Activated naive CD4-positive, alpha-beta T cell treated with Interleukin-2 at 50 U/mL for 16 hours (primary cell): ENCODE data around the gene ANOS1.

Source experiments
- DNase-seq: peaks from one replicate; pipeline ENCODE4 v3.0.0-alpha.2; 2020

Gene ANOS1

GRCh38 chrX:8717354-8717753, 14.6 kb downstream of the ANOS1 start:
- no peak for DNase-seq

GRCh38 chrX:8714164-8714563, 17.8 kb downstream of the ANOS1 start:
- no peak for DNase-seq

DNA sequence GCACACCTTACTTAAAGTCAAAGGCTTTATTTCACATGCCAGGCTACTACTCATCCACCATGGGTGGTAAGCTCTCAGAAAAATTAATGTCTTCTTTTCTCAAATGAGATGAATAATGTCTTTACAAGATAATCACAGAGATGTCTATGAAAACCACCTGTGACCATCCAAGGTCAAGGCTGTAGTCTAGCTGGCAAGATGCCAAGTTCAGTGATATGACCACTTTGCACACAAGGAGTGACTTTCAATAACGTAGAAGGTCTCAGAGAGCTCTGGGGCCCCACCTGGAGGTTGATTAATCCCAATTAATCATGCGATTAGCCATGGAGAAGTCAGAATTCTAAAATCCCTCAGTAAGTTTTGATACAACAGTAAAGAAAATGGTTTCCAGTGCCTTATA, 20.5 kb downstream of the ANOS1 start:
- no peak for DNase-seq

GRCh38 chrX:8704184-8704583, 27.8 kb downstream of the ANOS1 start:
- no peak for DNase-seq

- DNase-seq, result no peak
Measured at GRCh38 chrX:8692871-8693270, 39.1 kb downstream of the ANOS1 start.

- no peak for DNase-seq
Measured at GRCh38 chrX:8689473-8689872, 42.5 kb downstream of the ANOS1 start.

DNA sequence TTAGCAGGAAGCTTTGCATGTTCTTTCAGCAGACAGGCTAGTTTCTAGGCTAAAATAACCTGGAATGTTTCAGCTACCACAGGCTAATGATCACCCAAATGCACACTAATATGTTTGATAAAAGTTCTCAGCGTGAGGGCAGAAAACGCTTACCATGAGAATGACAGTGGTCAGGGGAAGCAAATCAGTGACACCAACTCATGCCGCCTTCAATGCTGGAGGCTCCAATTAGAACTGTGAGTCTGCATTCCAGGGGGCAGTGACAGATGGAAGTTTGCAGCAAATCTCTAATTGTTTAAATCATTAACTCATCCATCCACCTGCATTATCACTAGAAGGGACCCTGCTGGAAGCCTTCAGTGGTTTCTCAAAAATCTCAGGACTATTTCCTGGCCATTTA, 43.2 kb downstream of the ANOS1 start:
- no peak for DNase-seq

GRCh38 chrX:8684201-8684965, 47.6 kb downstream of the ANOS1 start:
- no peak for DNase-seq

DNA sequence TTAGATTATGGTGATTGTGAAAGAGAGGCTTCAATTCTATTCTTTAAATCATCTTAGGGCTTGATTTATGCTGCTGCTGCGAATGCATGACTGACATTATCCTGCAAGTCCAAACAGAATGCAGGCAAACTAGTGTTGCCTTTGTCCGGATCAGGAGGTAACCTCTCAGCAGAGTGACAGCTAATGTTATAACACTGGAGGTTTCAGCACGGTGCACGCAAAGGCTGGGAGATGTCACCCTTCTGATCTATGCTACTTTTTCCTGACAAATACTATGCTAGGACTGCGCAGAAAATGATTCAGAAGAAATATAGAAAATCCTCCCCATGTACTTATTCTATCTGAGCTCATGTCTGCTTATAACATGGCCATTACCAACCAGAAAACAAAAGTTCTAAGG, 48.2 kb downstream of the ANOS1 start:
- no peak for DNase-seq

DNA sequence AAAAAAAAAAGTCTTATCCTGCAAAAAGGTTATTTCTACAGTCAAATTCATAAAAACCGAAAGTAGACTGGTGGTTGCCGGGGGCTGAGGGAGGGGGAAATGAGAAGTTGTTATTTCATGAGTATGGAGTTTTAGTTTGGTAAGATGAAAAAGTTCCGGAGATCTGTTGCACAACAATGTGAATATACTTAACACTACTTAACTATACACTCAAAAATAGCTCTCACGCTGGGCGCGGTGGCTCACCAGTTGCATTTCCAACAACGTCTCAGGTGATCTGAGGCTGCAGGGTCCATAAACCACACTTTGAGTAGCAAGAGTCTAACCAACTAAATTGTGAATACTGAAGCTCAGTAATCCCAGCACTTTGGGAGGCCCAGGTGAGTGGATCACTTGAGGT, 52.4 kb downstream of the ANOS1 start:
- no peak for DNase-seq

GRCh38 chrX:8675006-8675630, 56.8 kb downstream of the ANOS1 start:
- DNase-seq, result no peak

GRCh38 chrX:8673201-8673600, 58.7 kb downstream of the ANOS1 start:
- DNase-seq, result no peak

DNA sequence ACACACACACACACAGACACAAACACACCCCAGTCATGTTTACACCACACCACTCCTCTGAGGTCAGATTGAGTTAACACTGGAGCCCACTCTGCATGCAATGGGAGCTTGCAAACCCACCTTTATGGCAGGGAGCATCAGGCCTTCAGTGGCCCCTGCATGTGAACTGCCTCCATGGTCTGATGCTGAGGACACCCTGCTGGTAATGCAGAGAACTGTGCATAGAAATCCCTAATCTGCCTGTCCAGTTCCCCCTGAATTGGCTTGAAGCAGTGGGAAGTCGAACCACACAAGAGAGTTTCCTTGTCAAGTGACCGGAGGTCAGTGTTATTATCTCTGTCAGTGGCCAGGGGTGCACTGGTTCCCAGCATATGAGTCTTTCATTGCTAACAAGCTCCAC, 59.8 kb downstream of the ANOS1 start:
- no peak for DNase-seq

DNA sequence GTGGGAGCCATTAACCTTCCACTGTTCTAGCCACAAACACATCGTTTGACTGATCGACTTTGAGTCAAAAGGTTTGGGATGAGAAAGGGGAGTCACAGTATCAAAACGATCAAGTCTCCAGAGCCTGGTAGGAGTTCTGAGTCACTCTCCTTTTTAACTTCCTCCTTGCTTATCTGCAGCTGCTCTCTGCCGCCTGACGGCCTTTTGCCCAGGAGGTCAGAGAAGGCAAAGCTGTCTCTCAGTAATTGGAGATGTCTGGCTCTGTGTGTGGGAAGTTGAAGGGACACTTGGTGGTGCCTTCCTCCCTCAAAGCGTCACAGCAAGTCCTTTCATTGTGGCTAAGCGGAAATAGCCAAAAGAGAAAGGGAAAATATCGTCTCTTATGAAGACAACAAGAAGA, 63.1 kb downstream of the ANOS1 start:
- no peak for DNase-seq

- DNase-seq, result no peak
Measured at GRCh38 chrX:8663325-8663724, 68.6 kb downstream of the ANOS1 start.

DNA sequence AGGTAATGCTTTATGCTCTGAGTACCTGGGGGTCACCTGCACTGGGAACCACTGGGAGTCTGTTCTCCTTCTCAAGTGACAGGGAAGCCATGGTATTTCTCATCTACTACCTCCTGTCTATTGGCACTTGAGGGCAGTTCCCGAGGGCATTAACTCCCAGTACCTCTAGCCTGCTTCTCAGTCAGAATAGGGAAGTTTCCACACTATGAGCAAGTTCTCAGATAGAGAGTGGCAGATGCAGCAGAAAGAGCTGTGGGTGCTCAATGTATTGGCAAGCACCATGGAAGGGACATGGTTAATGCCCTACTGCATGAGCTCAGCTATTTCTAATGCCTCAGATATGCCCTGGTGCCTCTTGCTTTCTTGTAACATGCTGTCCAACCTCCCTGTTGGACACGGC, 74.1 kb downstream of the ANOS1 start:
- no peak for DNase-seq

- DNase-seq, result no peak
Measured at GRCh38 chrX:8653956-8654355, 78.0 kb downstream of the ANOS1 start.

DNA sequence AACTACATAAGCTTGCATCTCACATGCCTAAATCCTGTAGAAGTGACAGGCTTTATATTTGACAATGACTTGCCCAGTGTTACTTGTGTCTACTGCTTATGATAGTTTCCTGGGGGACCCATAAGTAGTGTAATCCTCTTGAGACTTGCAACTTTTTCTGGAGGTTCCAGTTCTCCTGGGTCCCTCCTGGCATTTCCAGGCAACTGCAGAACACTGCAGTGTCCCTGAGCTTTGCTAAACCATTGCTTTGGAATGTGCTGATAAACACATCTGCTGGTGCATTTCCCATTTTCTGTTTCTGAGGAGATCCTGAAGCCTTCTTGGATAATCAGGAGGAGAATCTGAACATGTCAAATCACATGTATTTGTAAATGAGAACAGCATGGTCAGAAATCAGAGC, 82.0 kb downstream of the ANOS1 start:
- no peak for DNase-seq

- no peak for DNase-seq
Measured at GRCh38 chrX:8647176-8647575, 84.8 kb downstream of the ANOS1 start.

GRCh38 chrX:8639949-8640475, 91.9 kb downstream of the ANOS1 start:
- no peak for DNase-seq

- DNase-seq, result no peak
Measured at GRCh38 chrX:8636497-8636896, 95.4 kb downstream of the ANOS1 start.

- no peak for DNase-seq
Measured at GRCh38 chrX:8635812-8636211, 96.1 kb downstream of the ANOS1 start.

DNA sequence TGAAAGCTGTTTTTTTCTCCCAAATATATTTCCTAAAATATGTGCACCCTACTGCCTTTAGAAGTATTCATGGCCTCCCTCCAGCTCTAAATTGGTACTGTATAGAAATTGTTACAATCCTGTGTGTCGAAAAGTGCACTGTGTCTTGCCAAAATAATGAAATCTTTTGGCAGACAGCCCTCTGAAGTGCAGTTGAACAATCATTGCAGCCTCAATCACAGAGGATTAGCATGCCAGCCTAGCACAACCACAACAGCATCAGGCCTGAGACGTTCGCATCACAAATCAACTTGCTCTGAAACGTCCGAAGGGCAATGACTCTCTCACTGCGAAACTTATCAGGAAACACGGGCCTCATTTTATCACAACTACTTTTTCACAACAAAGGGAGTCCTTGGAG, 99.0 kb downstream of the ANOS1 start:
- DNase-seq, result no peak

- DNase-seq, result no peak
Measured at GRCh38 chrX:8629871-8630270, 102.1 kb downstream of the ANOS1 start.

- no peak for DNase-seq
Measured at GRCh38 chrX:8627796-8628195, 104.1 kb downstream of the ANOS1 start.
